Caco-2 (cell line): Measurements from ENCODE around the gene COL3A1. TPM values are rescaled to one million over a fixed set of nuclear protein-coding genes. Genes with fewer than 3 reads are reported as not detected.

Experiments
- BruUV-seq: library from RNA; stranded (reverse); fragments of 400-500 nt; replicated peaks from 2 replicates; lab custom pipeline; 2021; lab: Mats Ljungman, UMichigan
- CTCF ChIA-PET: fragments of 300-600 bp; sonication (Branson Sonifier 250); formaldehyde crosslinking; loops from one replicate; lab custom pipeline; 2022; ENCODE audit warnings: antibody characterized with exemption; lab: Charles Lee
- POLR2A ChIA-PET: fragments of 300-600 bp; sonication (Branson Sonifier 250); formaldehyde crosslinking; loops from one replicate; lab custom pipeline; 2022; ENCODE audit warnings: antibody characterized with exemption; lab: Charles Lee
- DNase-seq, 2 experiments: peaks; one replicate each; pipeline versions ENCODE4 v3.0.0 to v3.0.0-alpha.2; 2020 to 2022
- H3K27me3 ChIP-seq: replicated peaks from 2 replicates; pipeline ENCODE4 v1.6.0; 2011; ENCODE audit warnings: low read length; ENCODE audit not compliant: control insufficient read depth, insufficient read depth
- H3K36me3 ChIP-seq: 2 replicates; pipeline ENCODE4 v1.5.1; 2011; ENCODE audit warnings: low read length; ENCODE audit not compliant: control insufficient read depth, insufficient read depth
- H3K4me1 ChIP-seq: fragments of 250-450 bp; sonication (Bioruptor Pico); 2 replicates; pipeline ENCODE4 v1.5.1; 2020; ENCODE audit warnings: mild to moderate bottlenecking
- H3K4me3 ChIP-seq: 2 replicates; pipeline ENCODE4 v1.5.1; 2011; ENCODE audit warnings: low read depth, mild to moderate bottlenecking, control low read depth, low read length
- H3K9me3 ChIP-seq: fragments of 250-450 bp; sonication (Bioruptor Pico); 2 replicates; pipeline ENCODE4 v1.5.1; 2020; ENCODE audit warnings: mild to moderate bottlenecking, moderate library complexity
- H3K27ac Mint-ChIP-seq: one replicate; pipeline ENCODE4 v1.8.0; 2022; ENCODE audit warnings: mixed read lengths; ENCODE audit not compliant: unreplicated experiment
- H3K27me3 Mint-ChIP-seq: one replicate; pipeline ENCODE4 v1.8.0; 2022; ENCODE audit warnings: mixed read lengths; ENCODE audit not compliant: insufficient read depth, unreplicated experiment
- H3K36me3 Mint-ChIP-seq: one replicate; pipeline ENCODE4 v1.8.0; 2022; ENCODE audit warnings: mild to moderate bottlenecking, mixed read lengths; ENCODE audit not compliant: insufficient read depth, unreplicated experiment
- H3K4me1 Mint-ChIP-seq: one replicate; pipeline ENCODE4 v1.8.0; 2022; ENCODE audit warnings: low read depth, mixed read lengths; ENCODE audit not compliant: unreplicated experiment
- H3K4me3 Mint-ChIP-seq: one replicate; pipeline ENCODE4 v1.8.0; 2022; ENCODE audit warnings: mild to moderate bottlenecking, moderate library complexity, mixed read lengths; ENCODE audit not compliant: unreplicated experiment
- H3K9me3 Mint-ChIP-seq: one replicate; pipeline ENCODE4 v1.8.0; 2022; ENCODE audit warnings: mixed read lengths; ENCODE audit not compliant: unreplicated experiment
- intact Hi-C: fragments of 100-400 bp; cut with micrococcal nuclease; formaldehyde crosslinking; loops from one replicate; pipeline ENCODE4 v1.10.0; 2022; ENCODE audit not compliant: unreplicated experiment
- total RNA-seq: library from RNA; stranded (reverse); gene quantifications from 2 replicates; pipeline ENCODE4 v1.2.3, GENCODE V29; 2022
- TF ChIP-seq, protein P1 (sequence below), 2 experiments: fragments of 200-600 bp in 1 of 2; IDR thresholded peaks; 1 replicate in 1 of 2; 2 replicates in 1 of 2; pipeline versions ENCODE4 v1.5.1 to v1.8.0; 2011 to 2022; ENCODE audit warnings: antibody characterized with exemption in 1 of 2, control low read depth in 1 of 2, inconsistent platforms in 1 of 2, low read depth in 1 of 2, low read length in 1 of 2, mild to moderate bottlenecking in 1 of 2, moderate library complexity in 1 of 2; ENCODE audit not compliant: insufficient read depth in 1 of 2, severe bottlenecking in 1 of 2, unreplicated experiment in 1 of 2

COL3A1 gene
- total RNA-seq, 1 experiment from 2014 or later: 25.4 TPM

DNA sequence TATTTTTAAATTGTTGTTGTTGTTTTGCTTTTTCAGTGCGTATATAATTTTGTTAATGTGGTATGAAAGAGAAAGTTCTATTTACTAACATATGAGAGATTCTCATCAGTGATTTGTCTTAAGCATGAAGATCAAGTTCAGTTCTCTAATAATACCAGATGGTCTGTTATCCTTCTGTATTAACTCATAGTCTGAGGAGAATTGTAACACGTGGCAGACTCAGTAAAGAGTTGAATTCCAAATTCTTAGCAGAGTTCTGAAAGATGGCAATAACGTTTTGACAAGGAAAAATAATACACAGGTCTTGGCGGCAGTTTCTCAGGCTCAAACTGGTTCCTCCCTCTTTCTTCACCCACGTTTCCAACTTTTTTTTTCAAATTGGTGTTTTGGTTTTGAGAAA, 17.2 kb upstream of the COL3A1 start:
- Histone ChIP-seq H3K36me3 (no peaks in the 10 kb centered on the region), H3K4me1 (no peaks in the 10 kb centered on the region), H3K27me3 (no peaks in the 10 kb centered on the region), H3K9me3 (no peaks in the 10 kb centered on the region), H3K4me3 (no peak overlapping the region)
- Mint-ChIP-seq H3K27ac (no peak overlapping the region), H3K4me1 (no peaks in the 10 kb centered on the region), H3K4me3 (no peak overlapping the region), H3K9me3 (peaks cover 13% of the 10 kb centered on the region), H3K27me3 (peaks cover 3% of the 10 kb centered on the region), H3K36me3 (no peaks in the 10 kb centered on the region)
- CTCF ChIA-PET: no interaction called here
- POLR2A ChIA-PET: no interaction called here
- intact Hi-C loops: no loop called here
- TF ChIP-seq, protein P1, sequence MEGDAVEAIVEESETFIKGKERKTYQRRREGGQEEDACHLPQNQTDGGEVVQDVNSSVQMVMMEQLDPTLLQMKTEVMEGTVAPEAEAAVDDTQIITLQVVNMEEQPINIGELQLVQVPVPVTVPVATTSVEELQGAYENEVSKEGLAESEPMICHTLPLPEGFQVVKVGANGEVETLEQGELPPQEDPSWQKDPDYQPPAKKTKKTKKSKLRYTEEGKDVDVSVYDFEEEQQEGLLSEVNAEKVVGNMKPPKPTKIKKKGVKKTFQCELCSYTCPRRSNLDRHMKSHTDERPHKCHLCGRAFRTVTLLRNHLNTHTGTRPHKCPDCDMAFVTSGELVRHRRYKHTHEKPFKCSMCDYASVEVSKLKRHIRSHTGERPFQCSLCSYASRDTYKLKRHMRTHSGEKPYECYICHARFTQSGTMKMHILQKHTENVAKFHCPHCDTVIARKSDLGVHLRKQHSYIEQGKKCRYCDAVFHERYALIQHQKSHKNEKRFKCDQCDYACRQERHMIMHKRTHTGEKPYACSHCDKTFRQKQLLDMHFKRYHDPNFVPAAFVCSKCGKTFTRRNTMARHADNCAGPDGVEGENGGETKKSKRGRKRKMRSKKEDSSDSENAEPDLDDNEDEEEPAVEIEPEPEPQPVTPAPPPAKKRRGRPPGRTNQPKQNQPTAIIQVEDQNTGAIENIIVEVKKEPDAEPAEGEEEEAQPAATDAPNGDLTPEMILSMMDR (IDR thresholded peaks at IDR 0.05; ENCODE audit: insufficient read depth in 1 of 2, low read depth in 1 of 2, low read length in 1 of 2, severe bottlenecking in 1 of 2, unreplicated experiment in 1 of 2): no peak
- DNase-seq: no peak
- no TSS peak for BruUV-seq

DNA sequence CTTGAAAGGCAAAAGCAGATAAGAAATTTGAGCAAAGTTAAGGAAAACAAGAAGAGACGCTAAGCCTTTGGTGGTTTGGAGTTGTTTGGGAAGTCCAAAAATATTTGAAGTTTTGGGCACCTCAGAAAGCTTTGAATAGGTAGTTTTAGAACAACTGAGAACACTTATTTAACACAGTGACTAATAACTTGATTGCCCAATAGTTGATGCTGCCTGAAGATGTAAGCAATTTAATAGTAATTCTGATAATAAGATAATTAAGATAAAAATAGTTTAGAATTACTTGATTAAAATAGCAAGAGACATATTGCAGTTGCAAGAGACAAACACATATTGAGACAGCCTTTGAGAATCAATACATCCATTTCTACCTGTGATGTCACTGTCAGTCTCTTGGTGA, 16.5 kb upstream of the COL3A1 start:
- no peak for DNase-seq
- H3K9me3 Mint-ChIP-seq: peaks cover 13% of the 10 kb centered on the region
- POLR2A ChIA-PET: no interaction called here

DNA sequence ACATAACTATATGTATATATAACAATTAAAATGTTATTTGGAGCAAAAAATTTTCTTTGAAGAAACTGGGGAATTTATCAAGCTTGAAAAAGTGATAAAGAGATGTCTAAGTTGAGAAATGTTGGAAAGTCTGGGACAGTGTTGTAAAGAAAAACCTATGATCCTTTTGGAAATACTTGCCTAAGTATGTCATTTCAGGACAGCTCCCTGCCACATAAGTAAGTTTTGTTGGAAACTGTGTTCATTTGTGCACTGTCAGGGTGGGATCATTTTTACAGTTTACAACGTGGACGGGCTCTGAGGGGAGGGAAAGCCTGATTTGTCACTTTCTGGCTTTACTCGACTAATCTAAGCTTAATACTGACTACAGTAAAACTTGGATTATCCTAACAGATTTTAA, 10.4 kb upstream of the COL3A1 start:
- Histone ChIP-seq H3K27me3 (no peaks in the 10 kb centered on the region), H3K36me3 (no peaks in the 10 kb centered on the region), H3K9me3 (no peaks in the 10 kb centered on the region), H3K4me1 (no peaks in the 10 kb centered on the region), H3K4me3 (no peak overlapping the region)
- no peak overlapping the region for H3K27ac Mint-ChIP-seq
- BruUV-seq: no TSS peak
- intact Hi-C loops: no loop called here
- no peak overlapping the region for H3K4me3 Mint-ChIP-seq
- ChIA-PET POLR2A (no interaction called here), CTCF (no interaction called here)
- H3K36me3 Mint-ChIP-seq: no peaks in the 10 kb centered on the region
- H3K27me3 Mint-ChIP-seq: no peaks in the 10 kb centered on the region
- TF ChIP-seq, protein P1 (IDR thresholded peaks at IDR 0.05; ENCODE audit: insufficient read depth in 1 of 2, low read depth in 1 of 2, low read length in 1 of 2, severe bottlenecking in 1 of 2, unreplicated experiment in 1 of 2): no peak
- peaks cover 7% of the 10 kb centered on the region for H3K9me3 Mint-ChIP-seq
- H3K4me1 Mint-ChIP-seq: no peaks in the 10 kb centered on the region
- no peak for DNase-seq

More for the DNA sequence above, 16.5 kb upstream of the COL3A1 start:
- TF ChIP-seq, protein P1 (IDR thresholded peaks at IDR 0.05; ENCODE audit: insufficient read depth in 1 of 2, low read depth in 1 of 2, low read length in 1 of 2, severe bottlenecking in 1 of 2, unreplicated experiment in 1 of 2): no peak
- Histone ChIP-seq H3K36me3 (no peaks in the 10 kb centered on the region), H3K9me3 (no peaks in the 10 kb centered on the region), H3K4me3 (no peak overlapping the region), H3K27me3 (no peaks in the 10 kb centered on the region), H3K4me1 (no peaks in the 10 kb centered on the region)
- Mint-ChIP-seq H3K4me3 (no peak overlapping the region), H3K36me3 (no peaks in the 10 kb centered on the region), H3K27me3 (peaks cover 3% of the 10 kb centered on the region), H3K27ac (no peak overlapping the region), H3K4me1 (no peaks in the 10 kb centered on the region)
- intact Hi-C loops: no loop called here
- no TSS peak for BruUV-seq
- CTCF ChIA-PET: no interaction called here
